Measurements from ENCODE around the gene KRTAP5-6. TPM values are rescaled to one million over a fixed set of nuclear protein-coding genes. Genes with fewer than 3 reads are reported as not detected.

The KRTAP5-6 gene
- polyA plus RNA-seq, 2 of the 4 experiments (the other 2 are of a cell fraction): not detected

DNA sequence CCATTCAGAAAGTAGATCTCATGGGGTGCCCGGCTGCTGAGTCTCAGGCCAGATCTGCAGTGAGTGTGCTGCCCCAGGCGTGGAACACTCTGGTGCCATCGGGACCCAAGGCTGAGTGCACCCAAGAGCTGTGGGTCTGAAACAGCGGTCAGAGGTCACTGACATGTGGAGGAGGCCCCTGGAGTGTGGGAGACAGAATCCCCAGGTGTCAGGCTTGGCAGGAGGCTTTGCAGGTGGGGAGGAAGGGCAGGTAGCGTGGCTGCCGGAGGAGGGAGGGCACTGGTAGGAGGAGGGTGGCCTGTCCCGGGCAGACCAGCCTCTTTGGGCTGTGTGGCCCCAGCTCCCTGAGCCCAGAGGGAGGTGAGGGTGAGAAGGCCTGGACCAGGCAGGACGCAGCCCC, 31.7 kb upstream of the KRTAP5-6 start:
- no peak for TF ChIP-seq ZC3H11A (IDR thresholded peaks at IDR 0.05)
- TF ChIP-seq FOSB (CRISPR knock-in tag; IDR thresholded peaks at IDR 0.05): no peak
- ATAC-seq (no peak), FAIRE-seq (no peak), DNase-seq (ENCODE audit: low read depth in 1 of 2, low spot score in 1 of 2) (no peak)
- no peaks in the 10 kb centered on the region for H3K9me3 ChIP-seq
- no peaks in the 10 kb centered on the region for H3K4me1 ChIP-seq
- H3K27ac ChIP-seq: no peak overlapping the region
- H3K4me3 ChIP-seq: no peak overlapping the region
- POLR2A ChIA-PET: no interaction called here
- no peak overlapping the region for H3K4me2 ChIP-seq
- CTCF ChIA-PET: no interaction called here
- WGBS (ENCODE audit: missing lambda C conversion rate): 60% methylated on average over 4 of the region's 8 CpGs

DNA sequence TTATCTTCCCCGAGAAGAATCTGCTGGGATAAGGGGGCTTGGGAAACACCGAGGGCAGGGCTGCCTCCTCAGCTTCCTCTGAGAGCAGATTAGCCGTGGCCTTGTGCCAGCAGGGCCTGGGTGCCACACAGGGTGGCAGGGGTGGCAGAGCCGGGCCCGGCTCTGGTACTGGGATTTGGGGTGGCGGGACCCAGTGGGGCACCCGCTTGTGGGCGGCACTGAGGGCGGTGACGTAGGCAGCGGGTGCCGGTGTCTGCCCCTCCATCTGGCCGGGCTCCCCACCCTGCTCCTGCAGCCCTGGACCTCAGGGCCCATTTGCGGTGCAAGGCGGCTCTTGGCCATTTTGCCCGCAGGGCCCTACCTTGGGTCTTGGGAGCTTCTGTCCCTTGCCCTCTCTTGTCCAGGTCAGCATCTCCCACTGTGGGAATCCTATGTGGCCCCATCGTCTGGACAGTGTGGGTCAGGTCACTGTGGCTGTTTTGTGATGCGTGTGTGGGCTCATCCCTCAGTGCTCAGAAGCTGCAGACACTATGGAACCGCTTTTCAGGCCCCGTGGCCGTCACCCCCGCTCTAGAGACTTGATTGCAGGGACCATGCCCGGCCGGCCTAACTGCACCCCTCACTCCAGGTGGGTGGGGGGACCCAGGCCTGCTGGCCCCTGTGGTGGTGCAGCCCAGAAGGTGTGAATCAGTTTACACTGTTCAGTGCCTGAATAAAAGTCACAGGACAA, 29.7 kb upstream of the KRTAP5-6 start:
- Histone ChIP-seq H3K4me3 (no peak overlapping the region), H3K4me2 (no peak overlapping the region), H3K9me3 (no peaks in the 10 kb centered on the region), H3K27ac (no peak overlapping the region), H3K4me1 (no peaks in the 10 kb centered on the region)
- TF ChIP-seq RAD21 (conservative IDR thresholded peaks at IDR 0.05 in 1 of 2, IDR thresholded peaks at IDR 0.05 in 1 of 2) (no peak), TFCP2L1 (CRISPR knock-in tag; IDR thresholded peaks at IDR 0.05) (no peak), EHF (CRISPR knock-in tag; IDR thresholded peaks at IDR 0.05) (no peak), CBX2 (IDR thresholded peaks at IDR 0.05; ENCODE audit: borderline replicate concordance, low read depth) (no peak), ZSCAN20 (CRISPR knock-in tag; IDR thresholded peaks at IDR 0.05) (no peak), RFX5 (IDR thresholded peaks at IDR 0.05) (no peak), NR3C1 (IDR thresholded peaks at IDR 0.05) (no peak)
- TF ChIP-seq, protein P1, sequence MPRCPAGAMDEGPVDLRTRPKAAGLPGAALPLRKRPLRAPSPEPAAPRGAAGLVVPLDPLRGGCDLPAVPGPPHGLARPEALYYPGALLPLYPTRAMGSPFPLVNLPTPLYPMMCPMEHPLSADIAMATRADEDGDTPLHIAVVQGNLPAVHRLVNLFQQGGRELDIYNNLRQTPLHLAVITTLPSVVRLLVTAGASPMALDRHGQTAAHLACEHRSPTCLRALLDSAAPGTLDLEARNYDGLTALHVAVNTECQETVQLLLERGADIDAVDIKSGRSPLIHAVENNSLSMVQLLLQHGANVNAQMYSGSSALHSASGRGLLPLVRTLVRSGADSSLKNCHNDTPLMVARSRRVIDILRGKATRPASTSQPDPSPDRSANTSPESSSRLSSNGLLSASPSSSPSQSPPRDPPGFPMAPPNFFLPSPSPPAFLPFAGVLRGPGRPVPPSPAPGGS (IDR thresholded peaks at IDR 0.05): no peak
- TF ChIP-seq, protein P2, sequence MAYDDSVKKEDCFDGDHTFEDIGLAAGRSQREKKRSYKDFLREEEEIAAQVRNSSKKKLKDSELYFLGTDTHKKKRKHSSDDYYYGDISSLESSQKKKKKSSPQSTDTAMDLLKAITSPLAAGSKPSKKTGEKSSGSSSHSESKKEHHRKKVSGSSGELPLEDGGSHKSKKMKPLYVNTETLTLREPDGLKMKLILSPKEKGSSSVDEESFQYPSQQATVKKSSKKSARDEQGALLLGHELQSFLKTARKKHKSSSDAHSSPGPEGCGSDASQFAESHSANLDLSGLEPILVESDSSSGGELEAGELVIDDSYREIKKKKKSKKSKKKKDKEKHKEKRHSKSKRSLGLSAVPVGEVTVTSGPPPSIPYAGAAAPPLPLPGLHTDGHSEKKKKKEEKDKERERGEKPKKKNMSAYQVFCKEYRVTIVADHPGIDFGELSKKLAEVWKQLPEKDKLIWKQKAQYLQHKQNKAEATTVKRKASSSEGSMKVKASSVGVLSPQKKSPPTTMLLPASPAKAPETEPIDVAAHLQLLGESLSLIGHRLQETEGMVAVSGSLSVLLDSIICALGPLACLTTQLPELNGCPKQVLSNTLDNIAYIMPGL (CRISPR knock-in tag; IDR thresholded peaks at IDR 0.05; ENCODE audit: borderline replicate concordance): no peak
- TF ChIP-seq, protein P3, sequence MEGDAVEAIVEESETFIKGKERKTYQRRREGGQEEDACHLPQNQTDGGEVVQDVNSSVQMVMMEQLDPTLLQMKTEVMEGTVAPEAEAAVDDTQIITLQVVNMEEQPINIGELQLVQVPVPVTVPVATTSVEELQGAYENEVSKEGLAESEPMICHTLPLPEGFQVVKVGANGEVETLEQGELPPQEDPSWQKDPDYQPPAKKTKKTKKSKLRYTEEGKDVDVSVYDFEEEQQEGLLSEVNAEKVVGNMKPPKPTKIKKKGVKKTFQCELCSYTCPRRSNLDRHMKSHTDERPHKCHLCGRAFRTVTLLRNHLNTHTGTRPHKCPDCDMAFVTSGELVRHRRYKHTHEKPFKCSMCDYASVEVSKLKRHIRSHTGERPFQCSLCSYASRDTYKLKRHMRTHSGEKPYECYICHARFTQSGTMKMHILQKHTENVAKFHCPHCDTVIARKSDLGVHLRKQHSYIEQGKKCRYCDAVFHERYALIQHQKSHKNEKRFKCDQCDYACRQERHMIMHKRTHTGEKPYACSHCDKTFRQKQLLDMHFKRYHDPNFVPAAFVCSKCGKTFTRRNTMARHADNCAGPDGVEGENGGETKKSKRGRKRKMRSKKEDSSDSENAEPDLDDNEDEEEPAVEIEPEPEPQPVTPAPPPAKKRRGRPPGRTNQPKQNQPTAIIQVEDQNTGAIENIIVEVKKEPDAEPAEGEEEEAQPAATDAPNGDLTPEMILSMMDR (IDR thresholded peaks at IDR 0.05): no peak
- no peak for DNase-seq (ENCODE audit: low read depth in 1 of 2, low spot score in 1 of 2)
- FAIRE-seq: no peak
- 71% methylated on average over 16 of the region's 24 CpGs for WGBS (ENCODE audit: missing lambda C conversion rate)
- ChIA-PET POLR2A (no interaction called here), CTCF (interaction anchor here (7.7 kb wide), 1 partner anchor 15 kb away, joined by 34 read pairs; no protein-coding TSS in a partner anchor)
- no peak; a peak in 3 of 6 replicates for ATAC-seq

DNA sequence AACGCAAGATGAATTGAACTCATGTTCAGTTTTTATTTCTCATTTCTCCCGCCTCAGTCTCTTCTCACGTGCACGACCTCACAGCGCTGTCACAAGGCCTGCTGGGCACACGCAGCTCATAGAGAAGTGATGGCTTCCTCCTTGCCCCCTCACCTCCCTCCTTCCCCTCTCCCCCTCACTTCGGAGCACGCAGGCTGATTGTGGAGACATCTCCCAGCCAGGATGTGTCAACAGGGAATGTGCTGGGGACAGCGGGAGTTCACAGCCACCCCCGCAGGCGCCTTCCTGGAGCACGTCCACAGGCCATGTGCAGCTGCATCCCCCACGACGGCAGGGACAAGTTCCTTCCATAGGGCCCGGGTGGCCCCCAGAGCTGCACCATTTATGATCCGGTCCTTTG, 29.1 kb upstream of the KRTAP5-6 start:
- DNase-seq (ENCODE audit: low read depth in 1 of 2, low spot score in 1 of 2): no peak

More for the DNA sequence above, 29.1 kb upstream of the KRTAP5-6 start:
- no peak for ATAC-seq
- TF ChIP-seq HDAC2 (IDR thresholded peaks at IDR 0.05) (no peak), RNF2 (IDR thresholded peaks at IDR 0.05; ENCODE audit: borderline replicate concordance, low read depth) (no peak), HOXA7 (CRISPR knock-in tag; IDR thresholded peaks at IDR 0.05) (no peak), FOXS1 (CRISPR knock-in tag; IDR thresholded peaks at IDR 0.05) (no peak), FOSL2 (IDR thresholded peaks at IDR 0.05) (no peak), FOSL2 (CRISPR knock-in tag; IDR thresholded peaks at IDR 0.05) (no peak)
- TF ChIP-seq, protein P4, sequence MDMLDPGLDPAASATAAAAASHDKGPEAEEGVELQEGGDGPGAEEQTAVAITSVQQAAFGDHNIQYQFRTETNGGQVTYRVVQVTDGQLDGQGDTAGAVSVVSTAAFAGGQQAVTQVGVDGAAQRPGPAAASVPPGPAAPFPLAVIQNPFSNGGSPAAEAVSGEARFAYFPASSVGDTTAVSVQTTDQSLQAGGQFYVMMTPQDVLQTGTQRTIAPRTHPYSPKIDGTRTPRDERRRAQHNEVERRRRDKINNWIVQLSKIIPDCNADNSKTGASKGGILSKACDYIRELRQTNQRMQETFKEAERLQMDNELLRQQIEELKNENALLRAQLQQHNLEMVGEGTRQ (IDR thresholded peaks at IDR 0.05): no peak
- POLR2A ChIA-PET: no interaction called here
- Histone ChIP-seq H3K4me2 (no peak overlapping the region), H3K4me1 (no peaks in the 10 kb centered on the region), H3K27ac (no peak overlapping the region), H3K9me3 (no peaks in the 10 kb centered on the region), H3K4me3 (no peak overlapping the region)
- WGBS (ENCODE audit: missing lambda C conversion rate): 58% methylated on average over 9 of the region's 16 CpGs
- CTCF ChIA-PET: interaction anchor here (7.7 kb wide), 1 partner anchor 15 kb away, joined by 34 read pairs; no protein-coding TSS in a partner anchor
- FAIRE-seq: no peak

Data from A549 (cell line).